A673 (cell line): ENCODE results near the gene CFAP126.

ENCODE experiments used
- CTCF ChIP-seq: fragments of 300-800, 200-600 bp; sonication (generic); conservative IDR thresholded peaks from 2 replicates; pipeline ENCODE4 v1.5.1; 2017; ENCODE audit warnings: low read depth, mild to moderate bottlenecking, antibody characterized with exemption, low read length, moderate library complexity, mixed read lengths
- EZH2 ChIP-seq: fragments of 200-600 bp; sonication (generic); IDR thresholded peaks from 2 replicates; pipeline ENCODE4 v1.6.1; 2017; ENCODE audit warnings: borderline replicate concordance, low read depth, mild to moderate bottlenecking, mixed read lengths, antibody characterized with exemption, low read length; ENCODE audit not compliant: poor library complexity, severe bottlenecking

- TF ChIP-seq CTCF (peak; percentile 43; the same call in 1 of the 2 replicates), EZH2 (no peak)
Observed at GRCh38 chr1:161367684-161368400, at the start of gene CFAP126.
